ENCODE measurements around the gene TSHZ2. TPM values are rescaled to one million over a fixed set of nuclear protein-coding genes. Genes with fewer than 3 reads are reported as not detected.

TSHZ2 gene
- total and polyA plus RNA-seq, 7 donors: 1.2 to 32.7 (median 14.0) TPM

DNA sequence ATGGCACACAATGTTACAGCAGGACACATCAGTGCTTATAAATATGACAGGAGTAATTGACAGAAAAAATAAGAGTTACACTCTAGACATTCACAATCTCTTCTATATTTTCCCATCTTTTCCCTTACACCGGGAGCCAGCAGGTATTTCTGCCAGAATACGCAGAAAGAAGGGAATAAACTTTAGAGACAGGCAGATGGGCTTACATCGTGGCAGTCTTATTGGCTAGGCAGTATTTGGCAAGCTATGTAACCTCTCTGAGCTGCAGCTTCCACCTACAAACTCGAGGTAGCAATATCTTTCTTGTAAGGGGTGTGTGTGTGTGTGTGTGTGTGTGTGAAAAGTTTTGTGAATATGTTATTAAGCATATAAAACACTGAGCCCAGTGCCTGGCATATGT is 33.0 kb upstream of the TSHZ2 start:
- H3K9me3 ChIP-seq: no peaks in the 10 kb centered on the region
- H3K4me3 ChIP-seq: no peak overlapping the region
- WGBS, 2 donors: 69 to 84% methylated on average over 4 of the region's 4 CpGs
- no peaks in the 10 kb centered on the region for H3K4me1 ChIP-seq
- DNase-seq: no peak
- intact Hi-C loops (cut with DNase I): no loop called here
- H3K27ac ChIP-seq: no peak overlapping the region
- no peaks in the 10 kb centered on the region for H3K27me3 ChIP-seq
- no peaks in the 10 kb centered on the region for H3K36me3 ChIP-seq
- TF ChIP-seq POLR2AphosphoS5 (IDR thresholded peaks at IDR 0.05): no peak
- no peak for TF ChIP-seq POLR2A (IDR thresholded peaks at IDR 0.05)
- TF ChIP-seq, protein P1, sequence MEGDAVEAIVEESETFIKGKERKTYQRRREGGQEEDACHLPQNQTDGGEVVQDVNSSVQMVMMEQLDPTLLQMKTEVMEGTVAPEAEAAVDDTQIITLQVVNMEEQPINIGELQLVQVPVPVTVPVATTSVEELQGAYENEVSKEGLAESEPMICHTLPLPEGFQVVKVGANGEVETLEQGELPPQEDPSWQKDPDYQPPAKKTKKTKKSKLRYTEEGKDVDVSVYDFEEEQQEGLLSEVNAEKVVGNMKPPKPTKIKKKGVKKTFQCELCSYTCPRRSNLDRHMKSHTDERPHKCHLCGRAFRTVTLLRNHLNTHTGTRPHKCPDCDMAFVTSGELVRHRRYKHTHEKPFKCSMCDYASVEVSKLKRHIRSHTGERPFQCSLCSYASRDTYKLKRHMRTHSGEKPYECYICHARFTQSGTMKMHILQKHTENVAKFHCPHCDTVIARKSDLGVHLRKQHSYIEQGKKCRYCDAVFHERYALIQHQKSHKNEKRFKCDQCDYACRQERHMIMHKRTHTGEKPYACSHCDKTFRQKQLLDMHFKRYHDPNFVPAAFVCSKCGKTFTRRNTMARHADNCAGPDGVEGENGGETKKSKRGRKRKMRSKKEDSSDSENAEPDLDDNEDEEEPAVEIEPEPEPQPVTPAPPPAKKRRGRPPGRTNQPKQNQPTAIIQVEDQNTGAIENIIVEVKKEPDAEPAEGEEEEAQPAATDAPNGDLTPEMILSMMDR (IDR thresholded peaks at IDR 0.05): no peak
- TF ChIP-seq EP300 (IDR thresholded peaks at IDR 0.05): no peak

DNA sequence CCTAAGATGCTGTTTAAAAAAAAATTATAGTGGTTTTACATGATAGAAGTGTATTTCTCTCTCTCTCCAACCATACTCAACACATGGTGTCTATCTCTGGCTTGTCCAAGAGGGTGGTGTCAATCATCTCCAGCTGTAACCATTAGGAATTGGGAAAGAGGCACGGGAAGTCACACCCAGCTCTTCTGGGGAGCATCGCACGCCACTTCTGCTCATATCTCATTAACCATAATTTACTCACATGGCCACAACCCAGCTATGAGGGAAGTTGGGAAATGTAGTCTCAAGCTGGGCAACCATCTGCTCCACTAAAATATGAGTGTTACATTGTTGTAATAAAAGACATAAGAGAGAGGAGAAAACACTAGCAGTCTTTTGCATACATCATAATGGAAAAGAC is 30.4 kb upstream of the TSHZ2 start:
- Histone ChIP-seq H3K36me3 (no peaks in the 10 kb centered on the region), H3K27ac (no peak overlapping the region), H3K27me3 (no peaks in the 10 kb centered on the region), H3K4me3 (no peak overlapping the region), H3K9me3 (no peaks in the 10 kb centered on the region), H3K4me1 (no peaks in the 10 kb centered on the region)
- TF ChIP-seq EP300 (IDR thresholded peaks at IDR 0.05) (no peak), POLR2A (IDR thresholded peaks at IDR 0.05) (no peak), POLR2AphosphoS5 (IDR thresholded peaks at IDR 0.05) (no peak)
- TF ChIP-seq, protein P1 (IDR thresholded peaks at IDR 0.05): no peak
- 68 to 82% methylated on average over 3 of the region's 3 CpGs for WGBS, 2 donors
- intact Hi-C loops (cut with DNase I): no loop called here
- no peak for DNase-seq

DNA sequence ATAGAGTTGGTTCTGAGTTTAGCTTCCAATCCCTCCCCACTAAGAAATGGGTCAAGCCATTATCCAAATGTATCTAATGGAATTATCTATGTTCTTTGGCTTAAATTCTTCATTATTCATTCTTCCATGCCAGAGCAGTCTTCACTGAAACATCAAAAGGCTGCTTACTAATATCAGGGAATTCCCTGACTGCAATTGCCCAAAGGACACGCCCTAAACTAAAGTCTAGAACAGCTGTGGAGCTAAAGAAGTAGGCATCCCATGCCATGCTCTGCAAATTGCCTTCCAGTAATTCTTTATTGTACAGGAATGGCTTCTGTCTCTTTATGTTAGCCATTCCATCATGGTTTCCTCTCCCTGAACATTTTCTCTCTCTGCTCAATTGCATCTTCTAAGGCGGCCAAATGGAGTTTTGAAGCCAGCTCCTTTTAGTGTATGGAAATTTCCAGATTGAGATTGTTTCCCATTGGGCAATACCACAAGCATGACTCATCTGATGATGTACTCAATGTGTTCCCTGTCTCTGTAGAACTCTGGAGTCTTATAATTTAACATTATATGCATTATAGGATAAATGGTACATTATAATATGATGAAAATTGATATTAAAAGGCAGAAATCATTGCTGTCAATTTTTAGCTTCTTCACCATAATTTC is 28.8 kb upstream of the TSHZ2 start:
- TF ChIP-seq, protein P1 (IDR thresholded peaks at IDR 0.05): no peak
- TF ChIP-seq POLR2A (IDR thresholded peaks at IDR 0.05) (no peak), POLR2AphosphoS5 (IDR thresholded peaks at IDR 0.05) (peak in 1 of 4 donors; percentile 12)
- H3K4me1 ChIP-seq: no peaks in the 10 kb centered on the region
- no peak for DNase-seq
- H3K9me3 ChIP-seq: no peaks in the 10 kb centered on the region
- H3K27me3 ChIP-seq: no peaks in the 10 kb centered on the region
- H3K4me3 ChIP-seq: no peak overlapping the region
- intact Hi-C loops (cut with DNase I): no loop called here
- 49 to 66% methylated on average over 2 of the region's 2 CpGs for WGBS, 2 donors
- no peaks in the 10 kb centered on the region for H3K36me3 ChIP-seq
- no peak overlapping the region for H3K27ac ChIP-seq

DNA sequence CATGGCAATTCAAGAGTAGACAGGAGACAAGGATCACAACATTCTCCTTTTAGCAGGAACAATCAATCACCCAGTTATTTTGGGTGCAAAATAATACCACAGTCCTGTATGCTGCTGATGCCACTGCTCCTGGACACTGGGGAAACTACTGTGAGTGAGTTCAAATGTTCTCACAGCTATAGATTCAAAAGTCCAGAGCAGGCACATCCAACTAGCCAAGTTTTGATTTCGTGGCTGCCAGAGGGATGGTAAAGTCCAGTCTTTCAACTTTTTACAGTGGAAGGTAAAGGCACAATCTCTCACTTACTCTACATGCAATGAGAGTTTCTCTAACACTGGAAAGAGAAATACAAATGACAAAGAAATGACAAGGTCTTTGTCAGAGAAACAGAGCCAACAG is 26.9 kb upstream of the TSHZ2 start:
- no peaks in the 10 kb centered on the region for H3K4me1 ChIP-seq
- DNase-seq: no peak
- no peak overlapping the region for H3K27ac ChIP-seq
- no peaks in the 10 kb centered on the region for H3K36me3 ChIP-seq
- H3K27me3 ChIP-seq: no peaks in the 10 kb centered on the region
- H3K9me3 ChIP-seq: no peaks in the 10 kb centered on the region
- no peak overlapping the region for H3K4me3 ChIP-seq
- TF ChIP-seq POLR2A (IDR thresholded peaks at IDR 0.05) (no peak), POLR2AphosphoS5 (IDR thresholded peaks at IDR 0.05) (no peak), EP300 (IDR thresholded peaks at IDR 0.05) (no peak)
- TF ChIP-seq, protein P1 (IDR thresholded peaks at IDR 0.05): no peak
- 14 to 57% methylated on average over 1 of the region's 1 CpG for WGBS, 2 donors
- intact Hi-C loops (cut with DNase I): no loop called here
